22Rv1 (cell line): ENCODE data around the gene NLN.

Experiments
- CTCF ChIP-seq: fragments of 450-650 bp; IDR thresholded peaks from 2 replicates; pipeline ENCODE4 v1.5.1; 2017; ENCODE audit warnings: mild to moderate bottlenecking
- ZFX ChIP-seq: fragments of 450-650 bp; IDR thresholded peaks from 2 replicates; pipeline ENCODE4 v1.6.1; 2017; ENCODE audit warnings: antibody characterized with exemption, borderline replicate concordance

- TF ChIP-seq CTCF = no peak
- TF ChIP-seq ZFX = no peak
Observed at GRCh38 chr5:65809817-65810531, 88.0 kb downstream of the NLN start.
